GM12878 (cell line): Measurements from ENCODE around the gene NRXN3. TPM values are rescaled to one million over a fixed set of nuclear protein-coding genes. Genes with fewer than 3 reads are reported as not detected.

Experiments used
- ATAC-seq: fragments of 200-7000 bp; cut with Tn5 transposase; 3 replicates; pipeline ENCODE4 v1.9.1; 2020; ENCODE audit warnings: mild to moderate bottlenecking, moderate library complexity
- BruUV-seq: library from RNA; stranded (reverse); fragments of 400-500 nt; replicated peaks from 2 replicates; lab custom pipeline; 2021; lab: Mats Ljungman, UMichigan
- CTCF ChIA-PET: fragments of 300-600 bp; sonication (Branson Sonifier 250); formaldehyde crosslinking; extraction: SDS; loops from one replicate; lab custom pipeline; 2021; ENCODE audit warnings: inconsistent platforms; lab: Yijun Ruan, JAX
- POLR2A ChIA-PET: fragments of 350-600 bp; formaldehyde crosslinking; extraction: SDS; loops from one replicate; lab custom pipeline; 2021; ENCODE audit warnings: inconsistent platforms; lab: Charles Lee
- RAD21 ChIA-PET: fragments of 300-600 bp; sonication (Branson Sonifier 250); formaldehyde crosslinking; loops from one replicate; lab custom pipeline; 2023; ENCODE audit warnings: antibody characterized with exemption; ENCODE audit not compliant: unreplicated experiment; lab: Charles Lee
- SMC1A ChIA-PET: fragments of 300-600 bp; sonication (Branson Sonifier 250); formaldehyde crosslinking; loops from one replicate; lab custom pipeline; 2023; ENCODE audit not compliant: unreplicated experiment, uncharacterized antibody; lab: Charles Lee
- DNase-seq: peaks from one replicate; pipeline ENCODE4 v3.0.0-alpha.2; 2011; ENCODE audit warnings: low read depth, low spot score
- FAIRE-seq: peaks from 3 replicates; lab custom pipeline; 2011; peaks lifted over from hg19 to GRCh38; lab: Jason Lieb, UNC
- H2AFZ ChIP-seq: 2 replicates; pipeline ENCODE4 v1.6.0; 2011; ENCODE audit warnings: low read depth, low read length, control low read depth; ENCODE audit not compliant: control insufficient read depth
- H3K27ac ChIP-seq: 2 replicates; pipeline ENCODE4 v1.5.1; 2011; ENCODE audit warnings: control low read depth; ENCODE audit not compliant: control insufficient read depth, insufficient read depth
- H3K27me3 ChIP-seq, 2 experiments: replicated peaks in 1 of 2; 2 replicates each; pipeline versions ENCODE4 v1.6.0 to v1.6.1; 2011; ENCODE audit warnings: low read length in 1 of 2; ENCODE audit not compliant: control insufficient read depth in 2 of 2, insufficient read depth in 2 of 2
- H3K36me3 ChIP-seq, 2 experiments: 2 replicates each; pipeline ENCODE4 v1.5.1; 2011; ENCODE audit warnings: low read length in 1 of 2; ENCODE audit not compliant: control insufficient read depth in 2 of 2, insufficient read depth in 2 of 2
- H3K4me1 ChIP-seq: 2 replicates; pipeline ENCODE4 v1.6.1; 2011; ENCODE audit warnings: mild to moderate bottlenecking, low read length, moderate library complexity, mixed read lengths; ENCODE audit not compliant: control insufficient read depth, insufficient read depth
- H3K4me2 ChIP-seq: 2 replicates; pipeline ENCODE4 v1.6.0; 2011; ENCODE audit warnings: control low read depth; ENCODE audit not compliant: control insufficient read depth, insufficient read depth
- H3K4me3 ChIP-seq: fragments of 200-600 bp; sonication (generic); 2 replicates; pipeline ENCODE4 v1.5.1; 2016
- H3K79me2 ChIP-seq: 2 replicates; pipeline ENCODE4 v1.6.0; 2011; ENCODE audit warnings: low read length; ENCODE audit not compliant: control insufficient read depth, insufficient read depth
- H3K9ac ChIP-seq: 2 replicates; pipeline ENCODE4 v1.8.0; 2011; ENCODE audit warnings: low read length, control low read depth, mixed read lengths; ENCODE audit not compliant: control insufficient read depth, insufficient read depth
- H3K9me3 ChIP-seq: replicated peaks from 3 replicates; pipeline ENCODE4 v1.5.1; 2011; ENCODE audit warnings: mild to moderate bottlenecking, low read length; ENCODE audit not compliant: control insufficient read depth, insufficient read depth
- H4K20me1 ChIP-seq: 2 replicates; pipeline ENCODE4 v1.6.0; 2011; ENCODE audit not compliant: control insufficient read depth, insufficient read depth
- BRCA1 ChIP-seq: IDR thresholded peaks from 2 replicates; pipeline ENCODE4 v1.6.1; 2011; ENCODE audit warnings: low read depth, low read length, improper control_type of control experiment
- CUX1 ChIP-seq: IDR thresholded peaks from 2 replicates; pipeline ENCODE4 v1.6.1; 2012; ENCODE audit warnings: improper control_type of control experiment, low read depth, low read length; ENCODE audit not compliant: insufficient replicate concordance
- HDAC6 ChIP-seq: fragments of 200-600 bp; sonication (generic); IDR thresholded peaks from one replicate; pipeline ENCODE4 v1.8.0; 2017; ENCODE audit warnings: antibody characterized with exemption; ENCODE audit not compliant: unreplicated experiment
- POLR2AphosphoS2 ChIP-seq: IDR thresholded peaks from 2 replicates; pipeline ENCODE4 v1.6.1; 2011; ENCODE audit warnings: low read depth, mild to moderate bottlenecking, low read length, improper control_type of control experiment, moderate library complexity
- POLR2AphosphoS5 ChIP-seq: IDR thresholded peaks from 2 replicates; pipeline ENCODE4 v1.6.1; 2011; ENCODE audit warnings: mild to moderate bottlenecking, low read length, inconsistent platforms
- WGBS: methylation state at CpG from one replicate; pipeline ENCODE4 v1.1.6; 2016; ENCODE audit warnings: low lambda C conversion rate; ENCODE audit not compliant: insufficient replicate concordance, insufficient coverage; ENCODE audit errors: missing lambda C conversion rate; 5-methylcytosine and 5-hydroxymethylcytosine counted together
- in situ Hi-C: fragments of 300-500 bp; cut with MboI; formaldehyde crosslinking; loops from 9 replicates; pipeline ENCODE4 v1.14.3; 2018; ENCODE audit warnings: mixed read lengths
- intact Hi-C: fragments of 100-400 bp; cut with micrococcal nuclease; formaldehyde crosslinking; loops from one replicate; pipeline ENCODE4 v1.14.2; 2022; ENCODE audit not compliant: unreplicated experiment
- polyA plus RNA-seq, 11 experiments: library from polyadenylated mRNA; depleted of rRNA in 4 of 11; unstranded in 6 of 11; stranded (reverse) in 5 of 11; fragments of >200 nt; fragmentation: Nextera tagmentation in 4 of 11; fragmentation: Illumina TruSeq in 1 of 11; extraction: Ambion mirVana in 4 of 11; extraction: Trizol in 1 of 11; gene quantifications; 1 replicate in 1 of 11; 2 replicates in 10 of 11; pipeline versions ENCODE4 v1.2.1 to v1.2.3, GENCODE V29; 2011 to 2016; ENCODE audit warnings: inconsistent platforms in 2 of 11, missing spikeins in 2 of 11, low read depth in 1 of 11
- total RNA-seq, 4 experiments: library from RNA; depleted of rRNA in 3 of 4; stranded (reverse); fragments of >200 nt in 3 of 4; fragmentation: Illumina TruSeq in 1 of 4; extraction: Trizol in 1 of 4; gene quantifications; 2 replicates each; pipeline versions ENCODE4 v1.2.1 to v1.2.3, GENCODE V29; 2013 to 2021
- TF ChIP-seq, protein P1 (sequence below): fragments of 150-350 bp; IDR thresholded peaks from 2 replicates; pipeline ENCODE4 v1.6.1; 2014; ENCODE audit warnings: mild to moderate bottlenecking, low read depth, low read length

The NRXN3 gene
- total and polyA plus RNA-seq, 10 of the 15 experiments (the other 5 are each of a cell fraction or from before 2014, with no cell fraction given): 0.52 to 3.3 (median 1.4) TPM

GRCh38 chr14:78123650-78124253, 46.4 kb upstream of the NRXN3 start (continued):
- TF ChIP-seq CUX1: no peak
- no peak for TF ChIP-seq POLR2AphosphoS2
- TF ChIP-seq HDAC6: no peak

- DNase-seq: no peak
- ATAC-seq: no peak
- in situ Hi-C loops: no loop called here
- WGBS: 36% methylated on average over 9 of the region's 9 CpGs
- no peaks in the 10 kb centered on the region for H3K36me3 ChIP-seq
- SMC1A ChIA-PET: no interaction called here
- RAD21 ChIA-PET: no interaction called here
- no peaks in the 10 kb centered on the region for H3K27me3 ChIP-seq
- no peak for FAIRE-seq
- BruUV-seq: no TSS peak
- no peak overlapping the region for H3K9ac ChIP-seq
- H4K20me1 ChIP-seq: no peaks in the 10 kb centered on the region
- TF ChIP-seq, protein P1, sequence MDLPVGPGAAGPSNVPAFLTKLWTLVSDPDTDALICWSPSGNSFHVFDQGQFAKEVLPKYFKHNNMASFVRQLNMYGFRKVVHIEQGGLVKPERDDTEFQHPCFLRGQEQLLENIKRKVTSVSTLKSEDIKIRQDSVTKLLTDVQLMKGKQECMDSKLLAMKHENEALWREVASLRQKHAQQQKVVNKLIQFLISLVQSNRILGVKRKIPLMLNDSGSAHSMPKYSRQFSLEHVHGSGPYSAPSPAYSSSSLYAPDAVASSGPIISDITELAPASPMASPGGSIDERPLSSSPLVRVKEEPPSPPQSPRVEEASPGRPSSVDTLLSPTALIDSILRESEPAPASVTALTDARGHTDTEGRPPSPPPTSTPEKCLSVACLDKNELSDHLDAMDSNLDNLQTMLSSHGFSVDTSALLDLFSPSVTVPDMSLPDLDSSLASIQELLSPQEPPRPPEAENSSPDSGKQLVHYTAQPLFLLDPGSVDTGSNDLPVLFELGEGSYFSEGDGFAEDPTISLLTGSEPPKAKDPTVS: no peak
- TF ChIP-seq BRCA1 (no peak), POLR2AphosphoS5 (no peak)
- CTCF ChIA-PET: no interaction called here
- H3K9me3 ChIP-seq: no peaks in the 10 kb centered on the region
- no peak overlapping the region for H3K4me2 ChIP-seq
- no peaks in the 10 kb centered on the region for H3K79me2 ChIP-seq
- H3K27ac ChIP-seq: no peak overlapping the region
- no peak overlapping the region for H2AFZ ChIP-seq
- no peaks in the 10 kb centered on the region for H3K4me1 ChIP-seq
- POLR2A ChIA-PET: no interaction called here
- intact Hi-C loops: no loop called here
- no peak overlapping the region for H3K4me3 ChIP-seq
Observed at GRCh38 chr14:78127961-78128360, 42.2 kb upstream of the NRXN3 start.
